ENCODE results near the gene SYF2.

- TF ChIP-seq CTCF (IDR thresholded peaks at IDR 0.05): no peak
- no peak for TF ChIP-seq POLR2AphosphoS5 (IDR thresholded peaks at IDR 0.05)
- TF ChIP-seq POLR2A (IDR thresholded peaks at IDR 0.05): no peak
These were observed 12.5 kb downstream of the SYF2 start for GRCh38 chr1:25219661-25220251.
